Adrenal gland (tissue), 5 donors: ENCODE measurements around the gene TRPM4.

ENCODE experiments used
- CTCF ChIP-seq, 6 experiments: fragments of 450-650 bp in 4 of 6; fragments of 200-600 bp in 2 of 6; sonication (generic) in 1 of 6; IDR thresholded peaks; 1 replicate in 5 of 6; 2 replicates in 1 of 6; pipeline versions ENCODE4 v1.5.1 to v1.8.0; 2016 to 2021; ENCODE audit warnings: antibody characterized with exemption in 6 of 6, mild to moderate bottlenecking in 2 of 6, moderate library complexity in 1 of 6
- POLR2A ChIP-seq, 2 donors: fragments of 450-650 bp; IDR thresholded peaks; one replicate each; pipeline ENCODE4 v1.6.1; 2017; ENCODE audit warnings: antibody characterized with exemption in 2 of 2, mild to moderate bottlenecking in 2 of 2, moderate library complexity in 1 of 2
- donor health status: DM: no; HTN: no; CAD: no.

DNA sequence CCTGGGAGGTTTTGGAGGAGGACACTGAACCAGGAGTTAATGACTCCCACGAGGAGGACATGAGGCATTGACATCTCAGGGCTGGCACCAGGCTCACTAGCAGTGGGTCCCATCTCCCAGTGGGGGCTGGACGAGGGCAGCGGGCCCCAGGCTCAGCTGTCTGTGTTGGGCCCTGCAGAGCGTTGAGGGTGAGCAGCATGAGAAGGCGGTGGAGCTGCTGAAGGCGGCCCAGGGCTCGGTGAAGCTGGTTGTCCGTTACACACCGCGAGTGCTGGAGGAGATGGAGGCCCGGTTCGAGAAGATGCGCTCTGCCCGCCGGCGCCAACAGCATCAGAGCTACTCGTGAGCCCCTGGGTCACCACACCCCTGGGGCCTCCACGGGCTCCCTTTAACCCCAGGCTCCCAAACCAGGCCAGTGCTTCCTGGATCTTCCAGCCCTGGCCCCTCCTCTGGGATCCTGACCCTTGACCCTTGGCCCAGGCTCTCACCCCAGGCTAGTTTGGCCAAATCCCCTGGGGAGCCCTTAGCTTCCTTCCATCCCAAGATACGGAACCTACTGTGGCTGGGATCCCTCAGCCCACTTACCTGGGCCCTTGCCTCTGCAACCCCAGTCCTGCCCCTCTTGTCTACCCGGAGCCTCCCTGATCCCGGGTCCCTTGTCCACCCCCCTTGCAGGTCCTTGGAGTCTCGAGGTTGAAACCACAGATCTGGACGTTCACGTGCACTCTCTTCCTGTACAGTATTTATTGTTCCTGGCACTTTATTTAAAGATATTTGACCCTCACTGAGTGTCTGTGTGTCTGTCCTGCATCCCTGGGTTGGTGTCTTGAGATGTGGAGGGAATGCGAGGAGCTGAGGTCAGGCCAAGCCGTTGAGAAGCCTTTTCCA is 39.7 kb upstream of the TRPM4 start:
- TF ChIP-seq CTCF (IDR thresholded peaks at IDR 0.05), result no peak
- no peak for TF ChIP-seq POLR2A (IDR thresholded peaks at IDR 0.05)
